GM12873 (cell line): ENCODE results near the gene PHF13.

Source experiments
- CTCF ChIP-seq: IDR thresholded peaks from 2 replicates; pipeline ENCODE4 v1.5.1; 2012; ENCODE audit warnings: low read depth, mild to moderate bottlenecking, moderate library complexity, low read length, control low read depth; ENCODE audit not compliant: insufficient read depth; ENCODE audit errors: missing control alignments

PHF13 gene

GRCh38 chr1:6645018-6645417 is 31.5 kb downstream of the PHF13 start:
- no peak for TF ChIP-seq CTCF

GRCh38 chr1:6646499-6647148 is 33.1 kb downstream of the PHF13 start:
- peak; percentile 58 for TF ChIP-seq CTCF

GRCh38 chr1:6648556-6648955 is 35.0 kb downstream of the PHF13 start:
- no peak for TF ChIP-seq CTCF

- TF ChIP-seq CTCF: no peak
Observed at GRCh38 chr1:6651909-6652308, 38.4 kb downstream of the PHF13 start.

GRCh38 chr1:6652986-6653385 is 39.5 kb downstream of the PHF13 start:
- TF ChIP-seq CTCF: no peak

- no peak for TF ChIP-seq CTCF
Observed at GRCh38 chr1:6653436-6654290, 40.1 kb downstream of the PHF13 start.

- no peak for TF ChIP-seq CTCF
Observed at GRCh38 chr1:6657138-6657537, 43.6 kb downstream of the PHF13 start.
